Endothelial cell of umbilical vein (primary cell): ENCODE measurements around the gene DPP9.

Experiments
- POLR2AphosphoS5 ChIP-seq: IDR thresholded peaks from 2 replicates; pipeline ENCODE4 v1.6.1; 2012; ENCODE audit warnings: low read depth, mild to moderate bottlenecking, control low read depth, low read length, moderate library complexity; ENCODE audit not compliant: insufficient read depth
- TF ChIP-seq, protein P1 (sequence below), 2 donors: IDR thresholded peaks; 1 replicate in 1 of 2; 2 replicates in 1 of 2; pipeline ENCODE4 v1.5.1; 2011; ENCODE audit warnings: low read length in 2 of 2, mild to moderate bottlenecking in 2 of 2, moderate library complexity in 2 of 2, control low read depth in 1 of 2, inconsistent platforms in 1 of 2, low read depth in 1 of 2; ENCODE audit not compliant: insufficient read depth in 1 of 2; ENCODE audit errors: extremely low read depth in 1 of 2

DNA sequence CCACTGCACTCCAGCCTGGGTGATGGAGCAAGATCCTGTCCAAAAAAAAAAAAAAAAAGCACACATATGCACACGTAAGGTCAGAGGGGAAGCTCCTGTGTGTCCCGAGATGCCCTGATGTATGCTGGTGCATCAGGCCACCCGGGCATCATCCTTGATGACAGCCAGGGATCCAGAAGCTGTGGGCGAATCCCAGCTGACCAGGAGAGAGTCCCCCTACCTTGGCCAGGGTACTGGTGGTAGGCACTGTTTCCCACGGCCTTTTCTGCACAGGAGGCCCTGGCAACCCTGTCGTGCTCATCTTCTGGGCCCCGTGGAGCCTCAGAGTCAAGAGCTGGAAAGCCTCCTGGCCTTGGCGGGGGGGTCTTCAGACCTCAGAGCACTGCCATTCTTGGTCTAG lies 67.5 kb downstream of the DPP9 start:
- TF ChIP-seq, protein P1, sequence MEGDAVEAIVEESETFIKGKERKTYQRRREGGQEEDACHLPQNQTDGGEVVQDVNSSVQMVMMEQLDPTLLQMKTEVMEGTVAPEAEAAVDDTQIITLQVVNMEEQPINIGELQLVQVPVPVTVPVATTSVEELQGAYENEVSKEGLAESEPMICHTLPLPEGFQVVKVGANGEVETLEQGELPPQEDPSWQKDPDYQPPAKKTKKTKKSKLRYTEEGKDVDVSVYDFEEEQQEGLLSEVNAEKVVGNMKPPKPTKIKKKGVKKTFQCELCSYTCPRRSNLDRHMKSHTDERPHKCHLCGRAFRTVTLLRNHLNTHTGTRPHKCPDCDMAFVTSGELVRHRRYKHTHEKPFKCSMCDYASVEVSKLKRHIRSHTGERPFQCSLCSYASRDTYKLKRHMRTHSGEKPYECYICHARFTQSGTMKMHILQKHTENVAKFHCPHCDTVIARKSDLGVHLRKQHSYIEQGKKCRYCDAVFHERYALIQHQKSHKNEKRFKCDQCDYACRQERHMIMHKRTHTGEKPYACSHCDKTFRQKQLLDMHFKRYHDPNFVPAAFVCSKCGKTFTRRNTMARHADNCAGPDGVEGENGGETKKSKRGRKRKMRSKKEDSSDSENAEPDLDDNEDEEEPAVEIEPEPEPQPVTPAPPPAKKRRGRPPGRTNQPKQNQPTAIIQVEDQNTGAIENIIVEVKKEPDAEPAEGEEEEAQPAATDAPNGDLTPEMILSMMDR (IDR thresholded peaks at IDR 0.05; ENCODE audit: extremely low read depth in 1 of 2, insufficient read depth in 1 of 2, low read depth in 1 of 2, low read length in 2 of 2) = no peak
- peak; percentile 55 for TF ChIP-seq POLR2AphosphoS5
